DND-41 (cell line): Measurements from ENCODE around the gene COL8A1.

Source experiments
- CTCF ChIP-seq: IDR thresholded peaks from 2 replicates; pipeline ENCODE4 v1.5.1; 2012; ENCODE audit warnings: borderline replicate concordance, low read length, moderate library complexity, mild to moderate bottlenecking; ENCODE audit not compliant: poor library complexity, severe bottlenecking; ENCODE audit errors: extremely low read depth
- EZH2 ChIP-seq: IDR thresholded peaks from 3 replicates; pipeline ENCODE4 v1.6.1; 2012; ENCODE audit warnings: borderline replicate concordance, low read depth, mild to moderate bottlenecking, moderate library complexity, low read length, inconsistent platforms; ENCODE audit not compliant: severe bottlenecking

- TF ChIP-seq CTCF (no peak), EZH2 (no peak)
These were observed 71.7 kb downstream of the COL8A1 start for GRCh38 chr3:99710094-99710493.
